HG03108 (cell line): ENCODE results near the gene MAP2K1.
"Not testable (repeated sequence)": the region's sequence is repeated elsewhere in the genome, so short reads cannot be mapped to it uniquely, and the experiment has no call there.

Experiments
- ATAC-seq: cut with Tn5 transposase; IDR thresholded peaks from one replicate; pipeline ENCODE4 v1.9.1; 2021; ENCODE audit warnings: moderate library complexity; ENCODE audit not compliant: unreplicated experiment

MAP2K1 gene

DNA sequence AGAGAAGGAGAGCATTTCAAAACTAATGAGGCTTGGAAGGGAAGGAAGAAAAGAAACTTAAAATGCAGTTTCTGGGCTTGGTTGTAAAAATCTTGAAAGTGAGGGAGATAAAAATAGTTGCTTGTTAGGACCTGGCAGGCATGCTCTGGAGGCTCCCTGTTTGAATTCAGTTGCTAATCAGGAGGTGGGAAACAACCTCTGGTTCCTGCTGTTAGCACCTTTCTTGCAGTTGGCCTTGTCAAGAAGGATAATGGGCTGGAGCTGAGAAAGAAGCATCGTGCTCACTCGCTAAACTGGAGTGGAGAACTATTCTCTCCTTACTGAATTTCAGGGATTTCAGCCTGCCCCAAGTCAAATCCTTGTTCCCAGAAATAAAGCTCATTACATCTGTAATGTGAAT lies 87.4 kb downstream of the MAP2K1 start:
- ATAC-seq = no peak

DNA sequence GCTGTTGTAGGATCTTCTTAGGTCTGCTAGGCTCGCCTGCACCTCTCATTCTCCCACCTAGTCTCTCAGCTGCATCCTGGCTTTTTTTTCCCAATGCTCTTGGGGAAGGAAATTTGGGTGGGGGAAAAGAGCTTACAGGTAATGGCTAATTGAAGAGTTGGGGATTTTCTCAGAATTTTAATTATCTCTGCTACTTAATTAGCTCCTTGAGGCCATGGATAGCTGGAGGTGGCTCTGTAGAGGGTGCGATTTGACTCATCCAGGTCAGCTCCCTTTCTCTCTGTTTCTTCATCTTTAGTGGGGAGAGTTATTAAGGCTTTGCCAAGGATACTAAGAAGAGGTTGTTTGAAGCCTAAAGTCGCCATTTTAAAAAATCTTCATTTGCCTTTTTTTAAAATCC lies 88.3 kb downstream of the MAP2K1 start:
- no peak for ATAC-seq

DNA sequence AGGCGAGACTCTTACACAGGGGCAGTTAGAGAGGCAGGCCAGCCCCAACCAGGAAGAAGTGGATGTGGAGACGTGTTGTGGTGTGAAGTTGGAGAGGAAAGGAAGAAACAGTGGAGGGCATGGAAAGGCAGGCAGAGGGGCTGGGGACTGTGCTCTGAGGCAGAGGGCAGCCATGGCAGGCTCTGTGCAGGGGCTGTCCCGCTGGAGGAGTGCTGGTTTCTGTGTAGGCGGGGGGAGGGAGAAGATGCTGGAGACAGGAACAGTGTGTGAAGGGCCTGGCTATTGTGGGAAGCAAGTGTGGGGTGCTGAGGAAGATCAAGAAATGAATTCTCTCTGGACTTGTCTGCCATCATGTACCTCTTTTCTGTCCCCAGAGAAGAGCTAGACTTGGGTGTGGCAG lies 89.8 kb downstream of the MAP2K1 start:
- no peak for ATAC-seq

DNA sequence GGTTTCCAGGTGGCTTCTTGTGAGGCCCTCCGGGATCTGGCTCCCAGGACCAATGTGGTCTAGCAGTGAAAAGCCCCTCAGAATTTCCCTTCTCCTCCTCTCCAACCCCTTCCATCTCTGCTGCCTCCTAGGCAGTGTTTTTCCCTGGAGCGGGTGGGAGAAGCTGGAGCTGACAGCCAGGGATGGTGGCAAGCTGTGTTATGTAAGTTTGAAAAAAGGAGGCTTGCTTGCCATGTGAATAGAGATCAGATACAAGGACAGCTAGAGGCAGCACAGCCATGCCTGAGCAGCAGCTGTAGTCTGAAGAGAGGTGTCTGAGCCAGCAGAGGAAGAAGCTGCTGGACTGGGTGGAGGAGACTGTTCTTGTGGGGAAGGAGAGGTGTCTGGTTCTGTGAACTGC lies 90.3 kb downstream of the MAP2K1 start:
- ATAC-seq = no peak

DNA sequence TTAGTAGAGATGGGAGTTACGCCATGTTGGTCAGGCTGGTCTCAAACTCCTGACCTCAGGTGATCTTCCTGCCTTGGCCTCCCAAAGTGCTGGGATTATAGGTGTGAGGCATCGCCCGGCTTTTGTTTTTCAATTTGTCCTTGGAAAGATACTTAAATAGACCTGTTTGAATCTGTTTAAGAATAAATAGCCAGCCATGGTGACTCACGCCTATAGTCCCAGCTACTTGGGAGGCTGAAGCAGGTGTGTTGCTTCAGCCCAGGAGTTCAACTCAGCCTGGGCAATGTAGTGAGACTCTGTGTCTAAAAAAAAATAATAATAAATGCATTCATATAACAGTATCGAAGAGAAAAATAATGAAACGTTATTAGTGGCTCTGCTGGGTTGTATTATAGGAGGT lies 93.6 kb downstream of the MAP2K1 start:
- ATAC-seq = no peak

DNA sequence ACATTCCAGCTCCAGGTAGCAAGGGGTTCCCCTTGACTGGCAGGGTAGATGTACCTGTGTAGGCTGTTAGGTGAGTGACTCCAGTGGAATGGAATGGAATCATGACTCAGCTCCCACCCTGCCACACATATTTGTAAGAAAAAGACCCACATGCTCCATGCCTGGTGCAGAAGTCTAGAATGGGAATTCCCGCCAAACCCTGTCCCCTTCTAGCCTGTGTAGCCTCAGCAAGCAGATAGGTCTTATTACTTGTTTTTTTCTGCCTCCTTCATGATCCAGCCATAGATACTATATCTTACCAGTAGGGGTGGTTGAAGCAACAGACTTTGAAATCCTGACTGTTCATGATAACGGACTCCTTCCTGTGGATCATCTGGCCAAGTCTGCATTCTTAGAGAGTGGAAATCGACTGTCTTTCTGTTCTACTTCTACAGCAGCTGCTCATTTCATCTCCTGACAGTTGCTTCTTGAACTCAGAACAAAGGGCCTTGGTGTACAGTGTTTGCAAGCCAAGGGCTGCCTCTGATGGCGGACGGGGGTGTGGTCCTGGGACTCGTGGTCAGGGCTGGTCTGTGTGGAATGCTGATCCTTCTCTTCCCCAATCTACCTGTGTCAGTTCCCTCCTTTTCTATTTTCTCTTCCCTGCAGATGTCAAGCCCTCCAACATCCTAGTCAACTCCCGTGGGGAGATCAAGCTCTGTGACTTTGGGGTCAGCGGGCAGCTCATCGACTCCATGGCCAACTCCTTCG lies 94.6 kb downstream of the MAP2K1 start:
- ATAC-seq = no peak

DNA sequence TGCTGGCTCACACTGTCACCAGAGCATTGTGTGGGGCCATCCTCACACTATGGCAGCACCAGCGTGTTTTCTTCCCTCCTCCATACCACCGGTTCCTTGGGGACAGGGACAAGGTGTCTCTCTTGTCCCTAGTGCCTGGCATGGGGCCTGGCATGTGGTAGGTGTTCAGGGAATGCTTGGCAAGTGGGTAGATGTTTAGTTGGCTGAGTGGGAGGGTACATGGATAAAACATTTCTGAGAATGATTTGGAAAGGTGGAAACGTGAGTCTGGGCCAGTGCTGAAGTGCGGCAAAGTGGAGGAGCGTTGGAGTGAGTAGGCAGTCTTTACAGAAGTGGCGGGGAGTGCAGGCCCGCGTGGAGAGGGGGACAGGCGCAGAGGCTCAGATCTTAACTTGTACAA lies 95.8 kb downstream of the MAP2K1 start:
- ATAC-seq = no peak

DNA sequence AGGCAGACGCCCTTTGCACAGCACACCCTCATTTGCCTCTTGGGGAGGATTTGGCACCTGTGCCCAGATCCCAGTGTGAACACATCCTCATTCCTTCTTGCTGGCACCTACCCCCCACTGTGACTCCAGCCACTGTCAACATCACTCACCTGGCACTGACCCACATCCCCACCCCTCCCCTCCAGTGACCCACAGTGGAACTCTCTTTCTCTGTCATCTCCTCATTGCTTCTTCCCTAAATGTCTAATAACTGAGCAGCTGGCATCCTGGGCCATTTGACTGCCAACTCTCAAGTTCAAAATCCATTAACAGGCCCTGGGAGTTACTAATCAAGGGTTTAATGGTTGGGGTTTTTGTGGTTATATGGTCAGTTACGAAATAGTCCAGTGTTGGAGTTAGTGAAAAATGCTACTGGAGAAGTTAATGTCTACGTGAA lies 96.4 kb downstream of the MAP2K1 start:
- ATAC-seq = no peak

DNA sequence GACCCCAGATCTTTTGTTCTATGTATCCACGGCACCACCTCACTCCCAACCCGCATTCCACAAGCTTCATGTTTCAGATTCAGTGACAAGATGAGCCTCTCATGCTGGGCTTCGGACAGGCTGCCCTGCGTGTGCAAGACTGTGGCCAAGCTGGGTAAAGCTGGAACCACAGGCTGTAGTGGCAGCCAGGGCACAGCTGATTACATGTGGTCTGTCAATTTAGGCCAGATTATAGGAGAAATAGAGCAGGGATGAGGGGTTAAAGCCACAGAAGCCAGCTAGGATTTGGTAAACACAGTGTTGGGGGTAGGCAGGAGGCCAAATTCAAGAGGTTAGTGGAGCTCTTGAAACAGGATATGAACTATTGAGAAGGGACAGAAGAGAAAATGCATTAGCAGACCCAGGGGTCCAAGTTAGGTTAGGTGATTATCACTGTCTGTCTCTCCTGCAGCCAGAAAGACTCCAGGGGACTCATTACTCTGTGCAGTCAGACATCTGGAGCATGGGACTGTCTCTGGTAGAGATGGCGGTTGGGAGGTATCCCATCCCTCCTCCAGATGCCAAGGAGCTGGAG lies 97.9 kb downstream of the MAP2K1 start:
- no peak for ATAC-seq

DNA sequence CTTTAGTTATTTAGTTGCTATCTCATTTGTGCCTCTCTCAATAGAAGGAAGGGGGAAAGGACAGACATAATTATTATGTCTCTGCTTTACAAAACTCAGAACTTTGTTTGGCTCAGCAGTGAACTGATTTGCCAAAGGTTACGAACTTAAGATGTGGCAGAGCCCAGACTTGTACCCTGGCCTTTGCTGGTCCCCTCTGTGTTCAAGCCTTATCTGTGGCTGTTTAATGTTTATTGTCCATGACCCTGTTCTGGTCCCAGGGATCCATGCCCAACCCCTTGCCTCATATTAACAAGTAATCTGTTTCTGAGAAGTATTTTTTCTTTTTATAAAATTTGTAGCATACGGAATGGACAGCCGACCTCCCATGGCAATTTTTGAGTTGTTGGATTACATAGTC lies 100.2 kb downstream of the MAP2K1 start:
- ATAC-seq = no peak

DNA sequence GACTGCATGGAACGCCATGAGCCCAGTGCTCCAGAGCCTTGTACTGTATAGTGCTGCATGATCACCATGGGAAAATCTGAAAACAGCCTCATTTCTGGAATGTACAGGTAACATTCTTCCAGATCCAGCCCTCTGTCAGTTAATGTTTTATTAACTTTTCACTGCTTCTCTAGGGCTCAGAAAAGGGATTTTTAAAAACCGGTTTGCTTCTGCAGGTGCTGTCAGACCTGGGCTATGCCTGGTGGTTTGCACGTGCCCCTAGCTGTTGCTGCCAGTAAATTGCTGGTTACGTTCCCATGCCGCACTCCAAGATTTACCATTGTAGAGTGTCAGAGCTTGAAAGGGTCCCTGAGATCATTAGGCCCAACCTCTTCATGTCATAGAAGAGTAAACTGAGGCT lies 101.8 kb downstream of the MAP2K1 start:
- no peak for ATAC-seq

DNA sequence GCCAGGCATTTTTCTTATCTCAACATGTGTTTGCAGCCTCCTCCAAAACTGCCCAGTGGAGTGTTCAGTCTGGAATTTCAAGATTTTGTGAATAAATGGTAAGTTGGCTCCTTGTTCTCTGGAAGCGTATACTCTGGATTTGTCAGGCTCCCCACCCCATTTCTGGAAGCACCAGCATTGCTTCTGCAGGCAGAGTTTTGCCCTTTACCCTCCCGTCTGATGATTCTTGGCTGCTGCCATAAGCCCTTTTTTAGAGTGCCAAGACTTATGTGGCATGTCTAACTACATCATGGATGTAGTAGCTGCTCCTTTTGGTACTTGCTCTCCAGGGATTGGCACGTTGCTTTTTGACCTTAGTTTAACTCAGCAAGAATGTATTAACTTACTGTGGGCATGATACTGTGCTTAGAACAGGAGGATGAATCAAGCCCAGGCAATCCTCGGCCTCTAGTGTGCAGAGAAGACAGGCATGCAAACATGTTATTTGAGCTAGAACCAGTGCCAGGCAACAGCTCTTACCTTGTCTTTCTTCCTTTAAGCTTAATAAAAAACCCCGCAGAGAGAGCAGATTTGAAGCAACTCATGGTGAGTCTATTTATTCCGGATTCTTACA lies 102.6 kb downstream of the MAP2K1 start:
- ATAC-seq = no peak

DNA sequence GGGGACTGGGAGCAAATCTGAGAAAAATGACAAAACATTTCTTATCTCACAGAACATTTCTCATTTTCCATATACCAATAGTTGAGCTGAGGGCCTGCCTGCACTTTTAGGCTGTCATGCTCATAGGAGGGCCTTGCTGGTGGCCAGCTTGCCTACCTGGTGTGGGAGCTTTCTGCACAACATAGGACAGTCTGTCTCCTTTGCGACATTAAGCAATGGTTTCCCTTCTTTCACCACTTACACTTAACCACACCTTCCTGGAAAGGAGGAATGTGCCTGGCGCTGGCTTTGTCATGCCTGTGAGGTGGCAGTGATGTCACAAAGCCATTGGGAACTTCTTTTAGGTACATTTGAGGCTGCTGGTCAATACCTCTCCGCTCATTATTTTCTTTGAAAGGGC lies 105.1 kb downstream of the MAP2K1 start:
- ATAC-seq = no peak

DNA sequence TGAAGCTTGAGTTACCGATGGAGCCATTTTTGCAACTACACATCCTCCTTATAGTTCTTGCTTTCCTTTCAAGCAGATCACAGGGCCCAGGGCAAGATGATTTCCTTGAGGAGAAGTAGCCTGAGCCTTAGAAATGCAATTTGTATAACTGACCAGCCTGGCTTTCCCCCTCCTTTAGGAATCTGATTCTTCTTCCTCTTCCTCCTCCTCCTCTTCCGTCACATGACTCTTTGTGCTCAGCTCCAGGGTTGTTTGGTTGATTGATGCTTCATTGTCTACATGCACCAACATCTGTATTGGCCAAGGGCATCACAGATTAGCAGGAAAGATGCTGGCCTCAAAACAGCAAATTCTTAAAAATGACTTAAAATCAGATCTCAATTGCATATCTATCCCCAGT lies 107.5 kb downstream of the MAP2K1 start:
- ATAC-seq = no peak

DNA sequence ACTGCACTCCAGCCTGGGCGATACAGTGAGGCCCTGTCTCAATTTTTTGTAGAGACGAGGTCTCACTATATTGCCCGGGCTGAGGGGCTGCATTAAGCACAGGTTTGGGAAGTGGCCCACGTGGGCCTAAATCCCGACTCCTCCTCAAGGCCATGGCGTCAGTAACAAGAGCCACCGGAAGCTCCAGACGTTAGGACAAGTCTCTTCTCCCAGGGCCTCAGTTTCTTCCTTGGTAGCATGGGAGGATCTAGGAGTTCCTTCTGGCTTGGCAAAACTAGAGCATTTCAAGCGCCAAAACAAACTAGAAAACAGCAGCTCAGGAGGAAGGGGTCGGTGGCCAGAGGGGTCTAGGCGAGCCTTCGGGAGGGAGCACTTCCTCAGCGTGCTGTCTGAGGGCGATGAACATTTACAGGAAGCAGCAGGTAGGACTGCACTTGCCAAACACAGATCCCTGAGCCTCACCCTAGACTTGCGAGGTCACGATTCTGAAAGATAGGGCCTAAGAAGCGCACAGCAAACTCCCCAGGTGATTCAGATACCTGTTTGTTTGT lies 110.3 kb downstream of the MAP2K1 start:
- no peak for ATAC-seq

DNA sequence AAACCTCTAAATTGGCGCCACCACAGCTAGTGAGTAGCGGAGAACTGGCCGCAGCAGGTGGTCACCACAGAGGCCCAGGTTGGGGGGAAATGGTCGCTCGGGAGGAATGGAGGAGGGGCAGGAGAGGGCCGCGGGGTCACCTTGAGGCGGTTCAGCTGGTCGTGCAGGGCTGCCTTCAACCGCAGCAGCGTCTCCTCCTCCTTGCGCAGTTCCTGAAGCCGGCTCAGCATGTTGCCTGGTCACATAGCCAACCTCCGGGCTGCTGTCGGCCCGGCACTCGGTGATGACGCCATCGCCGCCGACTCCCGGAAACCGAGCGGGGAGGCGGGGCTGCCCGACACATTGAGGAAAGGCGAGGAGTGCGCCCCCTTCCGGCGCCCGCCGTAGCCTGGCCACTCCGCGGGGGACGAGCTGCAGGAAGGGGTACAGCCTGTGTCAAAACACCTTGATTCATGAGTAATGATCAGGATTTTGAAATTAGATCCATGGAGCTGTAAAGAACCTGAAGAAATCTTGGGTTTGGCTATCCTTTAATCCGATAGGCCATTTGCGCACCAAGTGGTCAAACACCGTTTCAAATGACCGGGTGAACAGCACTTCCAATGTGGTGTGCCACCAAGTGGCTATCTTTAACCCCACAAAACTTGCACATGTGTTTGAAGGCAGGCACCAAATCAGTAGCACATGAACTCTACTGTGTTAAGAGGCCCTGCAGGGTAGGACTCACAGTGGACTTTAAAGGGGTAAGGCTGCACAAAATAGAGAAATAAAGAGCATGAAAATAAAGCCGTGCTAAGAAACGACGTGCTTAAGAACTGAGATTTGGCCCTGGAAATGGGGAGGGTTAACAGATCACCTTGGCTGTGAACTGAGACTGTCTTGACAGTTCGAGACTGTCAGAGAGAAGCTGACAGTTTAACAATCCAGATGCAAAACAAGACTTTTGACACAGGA lies 111.1 kb downstream of the MAP2K1 start, which contains the start of gene SNAPC5:
Gene SNAPC5, minus strand, starts transcription at position 261 of the 954 bp plus-strand sequence. Its CDS starts 31 bp downstream, at position 230.
- peak; percentile 77 for ATAC-seq

DNA sequence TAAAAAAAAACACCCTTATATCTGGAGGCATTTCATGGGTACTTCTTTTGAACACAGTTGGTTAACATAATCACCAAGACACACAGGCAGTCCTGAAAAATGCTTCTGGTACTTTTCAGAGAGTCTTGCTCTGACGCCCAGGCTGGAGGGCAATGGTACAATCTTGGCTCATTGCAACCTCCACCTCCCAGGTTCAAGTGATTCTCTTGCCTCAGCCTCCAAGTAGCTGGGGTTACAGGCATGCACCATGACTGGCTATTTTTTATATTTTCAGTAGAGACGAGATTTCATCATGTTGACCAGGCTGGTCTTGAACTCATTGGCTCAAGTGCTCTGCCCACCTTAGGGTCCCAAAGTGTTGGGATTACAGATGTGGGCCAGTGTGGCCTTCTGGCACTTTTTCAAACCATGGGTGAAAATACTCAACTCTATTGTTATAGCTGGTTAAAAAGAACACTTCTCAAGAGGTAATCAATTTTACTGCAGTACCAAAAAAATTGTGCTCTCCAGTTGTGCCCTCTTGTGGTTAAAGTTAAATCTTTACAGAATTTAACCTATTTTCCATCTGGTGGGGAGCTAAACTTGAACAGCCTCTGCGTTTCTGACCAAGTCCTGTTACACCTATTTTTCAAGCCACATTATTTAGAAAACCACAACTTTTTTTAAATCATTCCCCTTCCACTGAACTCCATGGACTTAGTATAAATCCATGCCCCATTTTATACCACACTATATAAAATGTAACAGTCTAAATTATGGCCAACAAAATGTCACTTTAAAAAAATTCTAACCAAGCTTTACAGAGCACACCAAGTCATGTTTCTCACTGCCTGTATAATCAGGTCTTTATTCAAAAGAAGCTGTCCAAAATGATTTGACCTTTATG lies 112.0 kb downstream of the MAP2K1 start:
- ATAC-seq = no peak

DNA sequence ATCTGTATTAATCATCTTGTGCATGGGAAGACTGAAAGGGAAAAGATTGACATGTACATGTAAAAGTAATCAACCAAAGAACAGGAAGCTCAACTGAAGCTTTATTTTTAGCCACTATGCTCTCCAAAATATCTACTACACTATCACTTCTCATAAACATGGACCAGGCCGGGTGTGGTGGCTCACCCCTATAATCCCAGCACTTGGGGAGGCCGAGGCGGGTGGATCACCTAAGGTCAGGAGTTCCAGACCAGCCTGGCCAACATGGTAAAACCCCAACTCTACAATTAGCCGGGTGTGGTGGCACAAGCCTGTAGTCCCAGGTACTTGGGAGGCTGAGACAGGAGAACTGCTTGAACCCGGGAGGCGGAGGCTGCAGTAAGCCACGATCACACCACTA lies 113.6 kb downstream of the MAP2K1 start:
- ATAC-seq = not testable (repeated sequence)

DNA sequence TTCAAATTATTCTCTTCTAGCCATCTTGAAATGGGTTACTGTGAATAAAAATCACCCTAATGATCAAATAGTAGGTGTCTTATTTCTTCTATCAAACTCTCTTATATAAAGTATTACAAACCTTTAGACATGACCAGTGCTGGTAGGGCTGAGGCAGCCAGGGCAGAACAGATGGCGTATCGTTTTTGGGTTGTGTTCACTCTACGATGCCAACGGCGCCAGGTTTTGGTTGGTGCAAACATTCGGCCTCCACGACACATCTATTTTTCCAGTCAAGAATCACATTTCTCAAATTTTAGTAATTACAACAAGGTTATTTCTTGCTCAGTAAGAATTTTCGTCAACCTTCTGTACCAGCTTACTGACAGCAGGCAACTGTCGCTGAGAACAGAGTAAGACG lies 115.8 kb downstream of the MAP2K1 start:
- ATAC-seq = no peak
